Measurements from ENCODE around the gene BIRC2.
"Not testable (repeated sequence)": the region's sequence is repeated elsewhere in the genome, so short reads cannot be mapped to it uniquely, and the experiment has no call there.

Gene BIRC2

GRCh38 chr11:102346748-102347461, at the start of gene BIRC2:
Gene BIRC2 (plus strand): TSS chr11:102347214. CDS start chr11:102349855, 2,641 bp downstream.
- peak; percentile 60 for TF ChIP-seq CTCF (conservative IDR thresholded peaks at IDR 0.05; ENCODE audit: low read length)
- peak; percentile 88 for DNase-seq (ENCODE audit: low read depth)
- peak within 1 kb of the TSS; percentile 84 for H3K4me3 ChIP-seq (ENCODE audit: low read length)

DNA sequence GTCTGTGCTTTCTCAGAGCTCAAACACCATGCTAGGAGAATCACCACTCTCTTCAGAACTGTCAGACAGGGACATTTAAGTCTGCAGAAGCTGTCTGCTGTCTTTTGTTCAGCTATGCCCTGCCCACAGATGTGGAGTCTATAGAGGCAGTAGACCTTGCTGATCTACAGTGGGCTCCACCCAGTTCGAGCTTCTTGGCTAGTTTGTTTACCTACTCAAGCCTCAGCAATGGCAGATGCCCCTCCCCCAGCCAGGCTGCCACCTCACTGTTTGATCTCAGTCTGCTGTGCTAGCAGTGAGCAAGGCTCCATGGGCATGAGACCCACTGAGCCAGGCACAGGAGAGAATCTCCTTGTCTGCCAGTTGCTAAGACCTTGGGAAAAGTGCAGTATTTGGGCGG, 46.2 kb upstream of the BIRC2 start:
- not testable (repeated sequence) for H3K4me3 ChIP-seq (ENCODE audit: low read length); DNase-seq (ENCODE audit: low read depth)

DNA sequence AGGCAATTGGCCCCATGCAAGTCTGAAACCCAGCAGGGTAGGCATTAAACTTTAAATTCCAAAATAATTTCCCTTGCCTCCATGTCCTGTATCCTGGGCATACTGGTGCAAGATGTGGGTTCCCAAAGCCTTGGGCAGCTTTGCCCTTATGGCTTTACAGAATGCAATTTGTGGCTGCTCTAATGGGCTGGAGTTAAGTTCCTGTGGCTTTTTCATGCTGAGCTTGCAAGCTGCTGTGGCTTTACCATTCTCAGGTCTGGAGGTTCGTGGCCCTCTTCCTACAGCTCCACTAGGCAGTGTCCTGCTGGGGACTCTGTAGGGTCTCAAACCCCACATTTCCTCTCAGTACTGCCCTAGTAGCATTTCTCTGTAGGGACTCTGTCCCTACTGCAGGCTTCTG, 44.8 kb upstream of the BIRC2 start:
- no peak for DNase-seq (ENCODE audit: low read depth)
- no peak for TF ChIP-seq CTCF (conservative IDR thresholded peaks at IDR 0.05; ENCODE audit: low read length)
- no peak overlapping the region for H3K4me3 ChIP-seq (ENCODE audit: low read length)

DNA sequence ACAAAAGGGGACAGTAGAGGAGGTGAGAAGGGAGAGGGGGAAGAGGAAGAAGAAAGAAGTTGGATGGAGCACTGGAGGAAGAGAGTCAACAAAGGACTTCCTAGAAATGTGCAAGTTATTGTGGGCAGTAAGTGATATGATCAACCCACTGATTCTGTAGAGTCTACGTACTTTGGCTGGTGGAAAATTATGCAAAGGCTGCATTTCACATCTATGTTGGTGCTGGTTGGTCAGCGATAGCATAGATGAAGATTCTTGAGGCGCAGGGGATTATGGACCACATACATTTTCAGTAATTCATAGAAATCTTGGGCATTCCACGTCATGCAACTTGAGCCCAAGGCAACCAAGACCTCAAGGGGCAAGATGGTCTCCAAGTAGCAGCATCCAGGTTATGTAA, 42.3 kb upstream of the BIRC2 start:
- no peak overlapping the region for H3K4me3 ChIP-seq (ENCODE audit: low read length)
- DNase-seq (ENCODE audit: low read depth): no peak
- TF ChIP-seq CTCF (conservative IDR thresholded peaks at IDR 0.05; ENCODE audit: low read length): no peak

GRCh38 chr11:102305352-102306047, 41.5 kb upstream of the BIRC2 start:
- H3K4me3 ChIP-seq (ENCODE audit: low read length): no peak overlapping the region
- DNase-seq (ENCODE audit: low read depth): no peak
- TF ChIP-seq CTCF (conservative IDR thresholded peaks at IDR 0.05; ENCODE audit: low read length): no peak

GRCh38 chr11:102306048-102306597, 40.9 kb upstream of the BIRC2 start:
- no peak for TF ChIP-seq CTCF (conservative IDR thresholded peaks at IDR 0.05; ENCODE audit: low read length)
- no peak overlapping the region for H3K4me3 ChIP-seq (ENCODE audit: low read length)
- no peak for DNase-seq (ENCODE audit: low read depth)

- no peak overlapping the region for H3K4me3 ChIP-seq (ENCODE audit: low read length)
Observed at GRCh38 chr11:102306817-102307726, 39.9 kb upstream of the BIRC2 start.

More at GRCh38 chr11:102306817-102307726, 39.9 kb upstream of the BIRC2 start:
- no peak for DNase-seq (ENCODE audit: low read depth)
- no peak for TF ChIP-seq CTCF (conservative IDR thresholded peaks at IDR 0.05; ENCODE audit: low read length)

Data from AG10803 (cell line).